Endothelial cell of umbilical vein (primary cell): ENCODE measurements around the gene PCDH17. TPM values are rescaled to one million over a fixed set of nuclear protein-coding genes. Genes with fewer than 3 reads are reported as not detected.

Source experiments
- BruUV-seq: library from RNA; stranded (reverse); fragments of 400-500 nt; replicated peaks from 2 replicates; lab custom pipeline; 2021; lab: Mats Ljungman, UMichigan
- CTCF ChIA-PET: fragments of 300-600, 350-600 bp; sonication (Branson Sonifier 250); formaldehyde crosslinking; loops from one replicate; lab custom pipeline; 2021; ENCODE audit warnings: antibody characterized with exemption, inconsistent platforms; lab: Charles Lee
- POLR2A ChIA-PET: fragments of 300-600, 350-600 bp; sonication (Branson Sonifier 250); formaldehyde crosslinking; loops from one replicate; lab custom pipeline; 2021; ENCODE audit warnings: antibody characterized with exemption, inconsistent platforms; lab: Charles Lee
- DNase-seq: peaks from one replicate; pipeline ENCODE4 v3.0.0-alpha.2; 2011; ENCODE audit warnings: low read depth, low spot score
- FAIRE-seq: peaks from 2 replicates; lab custom pipeline; 2011; peaks lifted over from hg19 to GRCh38; lab: Jason Lieb, UNC
- H2AFZ ChIP-seq: 2 replicates; pipeline ENCODE4 v1.6.0; 2012; ENCODE audit warnings: low read depth, low read length, control low read depth, inconsistent platforms
- H3K27ac ChIP-seq: 2 replicates; pipeline ENCODE4 v1.5.1; 2011; ENCODE audit warnings: low read depth, mild to moderate bottlenecking, control low read depth, low read length, moderate library complexity; ENCODE audit not compliant: insufficient read depth
- H3K27me3 ChIP-seq, 2 experiments: 2 replicates each; pipeline versions ENCODE4 v1.6.0 to v1.6.1; 2011; ENCODE audit warnings: low read length in 2 of 2, mixed read lengths in 1 of 2; ENCODE audit not compliant: control insufficient read depth in 2 of 2, insufficient read depth in 2 of 2
- H3K36me3 ChIP-seq, 2 experiments: 2 replicates in 1 of 2; 3 replicates in 1 of 2; pipeline ENCODE4 v1.5.1; 2011; ENCODE audit warnings: low read length in 2 of 2, mild to moderate bottlenecking in 1 of 2, moderate library complexity in 1 of 2; ENCODE audit not compliant: control insufficient read depth in 2 of 2, insufficient read depth in 2 of 2; ENCODE audit errors: extremely low read depth in 1 of 2
- H3K4me1 ChIP-seq: 3 replicates; pipeline ENCODE4 v1.5.1; 2011; ENCODE audit warnings: mild to moderate bottlenecking, low read length; ENCODE audit not compliant: control insufficient read depth, insufficient read depth; ENCODE audit errors: extremely low read depth
- H3K4me2 ChIP-seq: 2 replicates; pipeline ENCODE4 v1.6.1; 2011; ENCODE audit warnings: low read length, control low read depth, mixed read lengths; ENCODE audit not compliant: insufficient read depth
- H3K4me3 ChIP-seq, 3 experiments: fragments of 200-600 bp in 1 of 3; sonication (generic), shearing (Covaris generic) in 1 of 3; replicated peaks in 1 of 3; 2 replicates each; pipeline ENCODE4 v1.5.1; 2011 to 2016; ENCODE audit warnings: control low read depth in 3 of 3, low read length in 3 of 3, mild to moderate bottlenecking in 2 of 3, inconsistent platforms in 1 of 3, low read depth in 1 of 3, moderate library complexity in 1 of 3; ENCODE audit not compliant: insufficient read depth in 1 of 3
- H3K79me2 ChIP-seq: 2 replicates; pipeline ENCODE4 v1.6.0; 2012; ENCODE audit warnings: low read length, inconsistent platforms; ENCODE audit not compliant: control insufficient read depth, insufficient read depth
- H3K9ac ChIP-seq: replicated peaks from 2 replicates; pipeline ENCODE3; 2011; ENCODE audit warnings: low read length, control low read depth; ENCODE audit not compliant: insufficient read depth; ENCODE audit errors: extremely low read depth
- H3K9me1 ChIP-seq: replicated peaks from 3 replicates; pipeline ENCODE4 v1.6.0; 2011; ENCODE audit warnings: mild to moderate bottlenecking, low read length; ENCODE audit not compliant: control insufficient read depth, insufficient read depth; ENCODE audit errors: extremely low read depth
- H3K9me3 ChIP-seq: replicated peaks from 2 replicates; pipeline ENCODE4 v1.5.1; 2012; ENCODE audit warnings: low read length, inconsistent platforms; ENCODE audit not compliant: control insufficient read depth, insufficient read depth
- H4K20me1 ChIP-seq: replicated peaks from 2 replicates; pipeline ENCODE3; 2011; ENCODE audit warnings: mild to moderate bottlenecking, low read length; ENCODE audit not compliant: control insufficient read depth, insufficient read depth; ENCODE audit errors: extremely low read depth
- EZH2 ChIP-seq: IDR thresholded peaks from 2 replicates; pipeline ENCODE4 v1.6.1; 2012; ENCODE audit warnings: borderline replicate concordance, low read depth, mild to moderate bottlenecking, moderate library complexity, low read length, inconsistent platforms; ENCODE audit not compliant: severe bottlenecking
- FOS ChIP-seq: IDR thresholded peaks from 2 replicates; pipeline ENCODE4 v1.6.1; 2011; ENCODE audit warnings: mild to moderate bottlenecking, low read length, moderate library complexity, borderline replicate concordance; ENCODE audit not compliant: insufficient read depth
- JUN ChIP-seq: IDR thresholded peaks from 2 replicates; pipeline ENCODE4 v1.6.1; 2011; ENCODE audit warnings: borderline replicate concordance, low read depth; ENCODE audit not compliant: insufficient read length, insufficient read depth
- MAX ChIP-seq: IDR thresholded peaks from 2 replicates; pipeline ENCODE4 v1.6.1; 2011; ENCODE audit not compliant: insufficient read depth, insufficient read length
- MYC ChIP-seq: IDR thresholded peaks from one replicate; pipeline ENCODE4 v1.6.1; 2011; ENCODE audit warnings: mild to moderate bottlenecking, low read depth, low read length
- POLR2AphosphoS5 ChIP-seq: IDR thresholded peaks from 2 replicates; pipeline ENCODE4 v1.6.1; 2012; ENCODE audit warnings: low read depth, mild to moderate bottlenecking, control low read depth, low read length, moderate library complexity; ENCODE audit not compliant: insufficient read depth
- dilution Hi-C: fragments of 300-500 bp; cut with MboI; formaldehyde crosslinking; loops from one replicate; pipeline ENCODE4 v1.15.0; 2019; ENCODE audit warnings: low sequenced_read_pairs; ENCODE audit not compliant: extremely low pct_ligation_motif_present
- intact Hi-C: fragments of 100-400 bp; cut with micrococcal nuclease; formaldehyde crosslinking; loops from one replicate; pipeline ENCODE4 v1.10.0; 2022
- polyA plus RNA-seq, 4 experiments: library from polyadenylated mRNA; depleted of rRNA in 3 of 4; stranded (reverse) in 3 of 4; unstranded in 1 of 4; fragments of >200 nt; gene quantifications; 2 replicates each; pipeline versions ENCODE4 v1.2.1 to v1.2.3, GENCODE V29; 2011 to 2012; ENCODE audit warnings: missing spikeins in 1 of 4
- total RNA-seq: library from RNA; stranded (reverse); gene quantifications from 2 replicates; pipeline ENCODE4 v1.2.3, GENCODE V29; 2021
- TF ChIP-seq, protein P1 (sequence below), 2 donors: IDR thresholded peaks; 1 replicate in 1 of 2; 2 replicates in 1 of 2; pipeline ENCODE4 v1.5.1; 2011; ENCODE audit warnings: low read length in 2 of 2, mild to moderate bottlenecking in 2 of 2, moderate library complexity in 2 of 2, control low read depth in 1 of 2, inconsistent platforms in 1 of 2, low read depth in 1 of 2; ENCODE audit not compliant: insufficient read depth in 1 of 2; ENCODE audit errors: extremely low read depth in 1 of 2

PCDH17 gene
- total and polyA plus RNA-seq, 2 donors (not counting 3 experiments of a cell fraction or from before 2014, with no cell fraction given) = 2.1 to 4.2 TPM

DNA sequence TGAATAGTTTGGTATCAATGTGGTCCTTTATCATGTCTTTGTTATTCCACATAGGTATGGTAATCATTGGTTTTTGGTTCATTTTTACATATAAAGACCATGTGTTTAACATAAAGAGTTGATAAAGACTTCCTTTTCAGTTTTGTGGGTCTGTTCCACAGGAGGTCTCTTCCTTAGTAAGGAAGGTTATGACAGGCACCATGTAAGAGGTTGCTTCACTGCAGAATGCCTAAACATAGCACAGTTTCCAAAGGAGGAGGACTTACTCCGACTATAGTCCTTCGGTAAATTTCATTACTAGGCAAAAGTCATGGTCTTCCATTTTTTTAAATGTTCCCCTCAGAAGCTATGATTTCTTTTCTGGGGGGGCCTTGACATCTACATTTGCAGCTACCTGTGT lies 27.1 kb upstream of the PCDH17 start:
- Histone ChIP-seq H2AFZ (no peak overlapping the region), H3K36me3 (no peaks in the 10 kb centered on the region), H3K9ac (no peak overlapping the region), H3K9me1 (no peaks in the 10 kb centered on the region), H4K20me1 (no peaks in the 10 kb centered on the region), H3K9me3 (no peaks in the 10 kb centered on the region), H3K79me2 (no peaks in the 10 kb centered on the region), H3K4me2 (no peak overlapping the region), H3K4me3 (no peak overlapping the region), H3K27me3 (no peaks in the 10 kb centered on the region), H3K4me1 (no peaks in the 10 kb centered on the region), H3K27ac (no peak overlapping the region)
- FAIRE-seq = no peak
- TF ChIP-seq MAX (no peak), MYC (no peak), EZH2 (no peak), POLR2AphosphoS5 (no peak), FOS (no peak), JUN (no peak)
- TF ChIP-seq, protein P1, sequence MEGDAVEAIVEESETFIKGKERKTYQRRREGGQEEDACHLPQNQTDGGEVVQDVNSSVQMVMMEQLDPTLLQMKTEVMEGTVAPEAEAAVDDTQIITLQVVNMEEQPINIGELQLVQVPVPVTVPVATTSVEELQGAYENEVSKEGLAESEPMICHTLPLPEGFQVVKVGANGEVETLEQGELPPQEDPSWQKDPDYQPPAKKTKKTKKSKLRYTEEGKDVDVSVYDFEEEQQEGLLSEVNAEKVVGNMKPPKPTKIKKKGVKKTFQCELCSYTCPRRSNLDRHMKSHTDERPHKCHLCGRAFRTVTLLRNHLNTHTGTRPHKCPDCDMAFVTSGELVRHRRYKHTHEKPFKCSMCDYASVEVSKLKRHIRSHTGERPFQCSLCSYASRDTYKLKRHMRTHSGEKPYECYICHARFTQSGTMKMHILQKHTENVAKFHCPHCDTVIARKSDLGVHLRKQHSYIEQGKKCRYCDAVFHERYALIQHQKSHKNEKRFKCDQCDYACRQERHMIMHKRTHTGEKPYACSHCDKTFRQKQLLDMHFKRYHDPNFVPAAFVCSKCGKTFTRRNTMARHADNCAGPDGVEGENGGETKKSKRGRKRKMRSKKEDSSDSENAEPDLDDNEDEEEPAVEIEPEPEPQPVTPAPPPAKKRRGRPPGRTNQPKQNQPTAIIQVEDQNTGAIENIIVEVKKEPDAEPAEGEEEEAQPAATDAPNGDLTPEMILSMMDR (IDR thresholded peaks at IDR 0.05; ENCODE audit: extremely low read depth in 1 of 2, insufficient read depth in 1 of 2, low read depth in 1 of 2, low read length in 2 of 2) = no peak
- dilution Hi-C loops (no loop called here), intact Hi-C loops (no loop called here)
- no TSS peak for BruUV-seq
- CTCF ChIA-PET = interaction anchor here (1.8 kb wide), 1 partner anchor 20 kb away, joined by 7 read pairs; no protein-coding TSS in a partner anchor
- POLR2A ChIA-PET = no interaction called here
- DNase-seq = no peak
